H9 (cell line): ENCODE data around the gene CRYGC. TPM values are rescaled to one million over a fixed set of nuclear protein-coding genes. Genes with fewer than 3 reads are reported as not detected.

Experiments
- DNase-seq: peaks from one replicate; pipeline ENCODE4 v3.0.0-alpha.2; 2017
- H2AFZ ChIP-seq: one replicate; pipeline ENCODE4 v1.6.1; 2013; ENCODE audit warnings: mild to moderate bottlenecking, low read length, control low read depth, moderate library complexity
- H2AK5ac ChIP-seq: 2 replicates; pipeline ENCODE4 v1.6.1; 2013; ENCODE audit warnings: low read length, control low read depth, mixed read lengths; ENCODE audit not compliant: insufficient read length
- H2BK120ac ChIP-seq: one replicate; pipeline ENCODE4 v1.6.1; 2013; ENCODE audit warnings: low read depth, mild to moderate bottlenecking, low read length, control low read depth, inconsistent platforms; ENCODE audit not compliant: poor library complexity, severe bottlenecking
- H2BK12ac ChIP-seq: 2 replicates; pipeline ENCODE4 v1.6.1; 2013; ENCODE audit warnings: low read length, control low read depth, mixed read lengths, low read depth; ENCODE audit not compliant: insufficient read length
- H2BK15ac ChIP-seq: 2 replicates; pipeline ENCODE4 v1.6.1; 2013; ENCODE audit warnings: low read depth, low read length, control low read depth
- H2BK20ac ChIP-seq: one replicate; pipeline ENCODE4 v1.6.1; 2013; ENCODE audit warnings: low read depth, mild to moderate bottlenecking, low read length, control low read depth, inconsistent platforms; ENCODE audit not compliant: poor library complexity, severe bottlenecking
- H2BK5ac ChIP-seq: 2 replicates; pipeline ENCODE4 v1.6.1; 2013; ENCODE audit warnings: low read length, control low read depth, mixed read lengths; ENCODE audit not compliant: insufficient read length
- H3K14ac ChIP-seq: 2 replicates; pipeline ENCODE4 v1.6.1; 2013; ENCODE audit warnings: low read length, control low read depth; ENCODE audit not compliant: insufficient read depth
- H3K18ac ChIP-seq: 2 replicates; pipeline ENCODE4 v1.6.1; 2013; ENCODE audit warnings: low read depth, mild to moderate bottlenecking, mixed read lengths, low read length, control low read depth; ENCODE audit not compliant: insufficient read length
- H3K23ac ChIP-seq: 2 replicates; pipeline ENCODE4 v1.6.1; 2013; ENCODE audit warnings: low read length, control low read depth, mixed read lengths, low read depth; ENCODE audit not compliant: insufficient read length
- H3K23me2 ChIP-seq: 2 replicates; pipeline ENCODE4 v1.6.1; 2013; ENCODE audit warnings: low read depth, mild to moderate bottlenecking, mixed read lengths, low read length, control low read depth; ENCODE audit not compliant: insufficient read length, poor library complexity, severe bottlenecking
- H3K27ac ChIP-seq: 2 replicates; pipeline ENCODE4 v1.5.1; 2013; ENCODE audit warnings: low read length, control low read depth, mixed read lengths, low read depth; ENCODE audit not compliant: insufficient read length
- H3K27me3 ChIP-seq: 2 replicates; pipeline ENCODE4 v1.6.1; 2013; ENCODE audit warnings: low read length, control low read depth, inconsistent platforms; ENCODE audit not compliant: insufficient read depth
- H3K4ac ChIP-seq: 2 replicates; pipeline ENCODE4 v1.6.1; 2013; ENCODE audit warnings: low read depth, mild to moderate bottlenecking, control low read depth, inconsistent platforms, low read length, moderate library complexity
- H3K4me1 ChIP-seq: 2 replicates; pipeline ENCODE4 v1.6.1; 2013; ENCODE audit warnings: low read length, control low read depth, inconsistent platforms; ENCODE audit not compliant: insufficient read depth
- H3K4me2 ChIP-seq: 2 replicates; pipeline ENCODE4 v1.6.1; 2013; ENCODE audit warnings: low read length, control low read depth, mixed read lengths; ENCODE audit not compliant: insufficient read length, insufficient read depth
- H3K56ac ChIP-seq: 2 replicates; pipeline ENCODE4 v1.6.1; 2013; ENCODE audit warnings: low read depth, mild to moderate bottlenecking, mixed read lengths, low read length, control low read depth; ENCODE audit not compliant: insufficient read length
- H3K79me1 ChIP-seq: 2 replicates; pipeline ENCODE4 v1.6.1; 2013; ENCODE audit warnings: low read depth, mild to moderate bottlenecking, moderate library complexity, low read length, control low read depth, inconsistent platforms; ENCODE audit not compliant: insufficient read depth, poor library complexity, severe bottlenecking
- H3K79me2 ChIP-seq: 2 replicates; pipeline ENCODE4 v1.6.1; 2013; ENCODE audit warnings: low read length, control low read depth, inconsistent platforms; ENCODE audit not compliant: insufficient read depth
- H3K9ac ChIP-seq: 2 replicates; pipeline ENCODE4 v1.6.1; 2013; ENCODE audit warnings: low read length, control low read depth, mixed read lengths; ENCODE audit not compliant: insufficient read length; ENCODE audit errors: extremely low read depth
- H3K9me3 ChIP-seq: one replicate; pipeline ENCODE4 v1.6.1; 2013; ENCODE audit warnings: low read depth, low read length, inconsistent platforms; ENCODE audit not compliant: control insufficient read depth
- H3T11ph ChIP-seq: one replicate; pipeline ENCODE4 v1.6.1; 2013; ENCODE audit warnings: mild to moderate bottlenecking, low read length, control low read depth, inconsistent platforms
- H4K20me1 ChIP-seq: one replicate; pipeline ENCODE4 v1.6.1; 2013; ENCODE audit not compliant: control insufficient read depth, insufficient read length, insufficient read depth
- H4K5ac ChIP-seq: 2 replicates; pipeline ENCODE4 v1.6.1; 2013; ENCODE audit warnings: low read depth, mild to moderate bottlenecking, mixed read lengths, low read length, control low read depth; ENCODE audit not compliant: insufficient read length
- H4K8ac ChIP-seq: replicated peaks from 2 replicates; pipeline ENCODE4 v1.6.1; 2013; ENCODE audit warnings: low read length, control low read depth, mixed read lengths, low read depth; ENCODE audit not compliant: insufficient read length
- H4K91ac ChIP-seq: 2 replicates; pipeline ENCODE4 v1.6.1; 2013; ENCODE audit warnings: low read depth, mild to moderate bottlenecking, moderate library complexity, mixed read lengths, low read length, control low read depth; ENCODE audit not compliant: insufficient read length
- H3K27ac Mint-ChIP-seq, 3 experiments: 2 replicates in 2 of 3; 3 replicates in 1 of 3; pipeline ENCODE4 v1.8.0; 2020 to 2021; ENCODE audit warnings: mixed read lengths in 3 of 3, mild to moderate bottlenecking in 1 of 3, moderate library complexity in 1 of 3
- H3K27me3 Mint-ChIP-seq: 2 replicates; pipeline ENCODE4 v1.8.0; 2021; ENCODE audit warnings: low read depth, mild to moderate bottlenecking, moderate library complexity, mixed read lengths
- H3K36me3 Mint-ChIP-seq, 3 experiments: 2 replicates in 2 of 3; 3 replicates in 1 of 3; pipeline ENCODE4 v1.8.0; 2020 to 2021; ENCODE audit warnings: low read depth in 3 of 3, mixed read lengths in 3 of 3; ENCODE audit not compliant: insufficient read depth in 1 of 3
- H3K4me1 Mint-ChIP-seq, 2 experiments: 2 replicates each; pipeline ENCODE4 v1.8.0; 2020; ENCODE audit warnings: mixed read lengths in 2 of 2
- H3K4me3 Mint-ChIP-seq, 2 experiments: 2 replicates in 1 of 2; 3 replicates in 1 of 2; pipeline ENCODE4 v1.8.0; 2020 to 2021; ENCODE audit warnings: mild to moderate bottlenecking in 2 of 2, mixed read lengths in 2 of 2, moderate library complexity in 1 of 2
- H3K9me3 Mint-ChIP-seq, 2 experiments: 2 replicates in 1 of 2; 3 replicates in 1 of 2; pipeline ENCODE4 v1.8.0; 2020; ENCODE audit warnings: mild to moderate bottlenecking in 2 of 2, mixed read lengths in 2 of 2, moderate library complexity in 1 of 2
- total RNA-seq: library from RNA; stranded (reverse); gene quantifications from 2 replicates; pipeline ENCODE4 v1.2.1, GENCODE V29; 2021
- TF ChIP-seq, protein P1 (sequence below): fragments of 200-600 bp; sonication (generic); conservative IDR thresholded peaks from 3 replicates; pipeline ENCODE4 v1.8.0; 2021; ENCODE audit warnings: antibody characterized with exemption, mild to moderate bottlenecking

The CRYGC gene
- total RNA-seq, 1 experiment from 2014 or later, result not detected

DNA sequence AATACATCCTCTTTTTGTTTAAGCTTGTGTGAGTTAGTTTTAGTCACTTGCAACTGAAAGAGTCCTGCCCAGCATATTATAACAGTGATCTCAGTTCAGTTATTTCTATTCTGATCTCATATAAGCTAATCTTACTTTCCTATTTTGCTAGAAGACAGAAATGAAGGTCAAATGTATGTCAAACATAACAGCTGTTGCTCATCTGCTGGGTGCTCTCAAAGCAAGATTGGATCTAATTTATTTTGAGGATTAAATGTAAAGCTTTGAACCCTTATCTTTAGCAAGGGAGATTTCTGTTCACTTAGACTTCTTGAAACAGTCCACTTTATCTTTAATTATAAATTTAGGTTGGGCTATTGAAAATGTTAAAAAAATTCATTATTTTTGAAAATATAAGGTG lies 36.5 kb downstream of the CRYGC start:
- no peak overlapping the region for H3K23ac ChIP-seq
- Mint-ChIP-seq H3K27ac (no peak overlapping the region), H3K9me3 (peaks cover 0 to 5% of the 10 kb centered on the region in 2 experiments; a peak in 1 of 5 replicates), H3K36me3 (no peaks in the 10 kb centered on the region; a peak in 2 of 7 replicates), H3K27me3 (no peaks in the 10 kb centered on the region), H3K4me3 (no peak overlapping the region), H3K4me1 (no peaks in the 10 kb centered on the region)
- no peaks in the 10 kb centered on the region for H3K27me3 ChIP-seq
- H4K91ac ChIP-seq, result no peak overlapping the region
- no peak overlapping the region for H3K4ac ChIP-seq
- H2BK15ac ChIP-seq, result no peak overlapping the region
- TF ChIP-seq, protein P1, sequence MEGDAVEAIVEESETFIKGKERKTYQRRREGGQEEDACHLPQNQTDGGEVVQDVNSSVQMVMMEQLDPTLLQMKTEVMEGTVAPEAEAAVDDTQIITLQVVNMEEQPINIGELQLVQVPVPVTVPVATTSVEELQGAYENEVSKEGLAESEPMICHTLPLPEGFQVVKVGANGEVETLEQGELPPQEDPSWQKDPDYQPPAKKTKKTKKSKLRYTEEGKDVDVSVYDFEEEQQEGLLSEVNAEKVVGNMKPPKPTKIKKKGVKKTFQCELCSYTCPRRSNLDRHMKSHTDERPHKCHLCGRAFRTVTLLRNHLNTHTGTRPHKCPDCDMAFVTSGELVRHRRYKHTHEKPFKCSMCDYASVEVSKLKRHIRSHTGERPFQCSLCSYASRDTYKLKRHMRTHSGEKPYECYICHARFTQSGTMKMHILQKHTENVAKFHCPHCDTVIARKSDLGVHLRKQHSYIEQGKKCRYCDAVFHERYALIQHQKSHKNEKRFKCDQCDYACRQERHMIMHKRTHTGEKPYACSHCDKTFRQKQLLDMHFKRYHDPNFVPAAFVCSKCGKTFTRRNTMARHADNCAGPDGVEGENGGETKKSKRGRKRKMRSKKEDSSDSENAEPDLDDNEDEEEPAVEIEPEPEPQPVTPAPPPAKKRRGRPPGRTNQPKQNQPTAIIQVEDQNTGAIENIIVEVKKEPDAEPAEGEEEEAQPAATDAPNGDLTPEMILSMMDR, result no peak
- no peak overlapping the region for H2BK120ac ChIP-seq
- H3K9ac ChIP-seq, result no peak overlapping the region
- H3K79me2 ChIP-seq, result no peaks in the 10 kb centered on the region
- no peak overlapping the region for H2BK5ac ChIP-seq
- no peak overlapping the region for H2AK5ac ChIP-seq
- no peaks in the 10 kb centered on the region for H3K79me1 ChIP-seq
- H2BK12ac ChIP-seq, result no peak overlapping the region
- no peak overlapping the region for H3K14ac ChIP-seq
- no peaks in the 10 kb centered on the region for H3K9me3 ChIP-seq
- H2AFZ ChIP-seq, result no peak overlapping the region
- no peak overlapping the region for H3T11ph ChIP-seq
- no peak overlapping the region for H3K18ac ChIP-seq
- no peaks in the 10 kb centered on the region for H4K20me1 ChIP-seq
- no peaks in the 10 kb centered on the region for H3K23me2 ChIP-seq
- H4K5ac ChIP-seq, result no peak overlapping the region
- no peak for DNase-seq
- no peak overlapping the region for H3K4me2 ChIP-seq
- H3K27ac ChIP-seq, result no peak overlapping the region
- no peak overlapping the region for H2BK20ac ChIP-seq
- H3K4me1 ChIP-seq, result no peaks in the 10 kb centered on the region; the same call in 1 of the 2 replicates
- H3K56ac ChIP-seq, result no peak overlapping the region
- no peak overlapping the region for H4K8ac ChIP-seq
